ENCODE measurements around the gene CNIH4.
"Not testable (repeated sequence)": the region's sequence is repeated elsewhere in the genome, so short reads cannot be mapped to it uniquely, and the experiment has no call there.

Gene CNIH4

DNA sequence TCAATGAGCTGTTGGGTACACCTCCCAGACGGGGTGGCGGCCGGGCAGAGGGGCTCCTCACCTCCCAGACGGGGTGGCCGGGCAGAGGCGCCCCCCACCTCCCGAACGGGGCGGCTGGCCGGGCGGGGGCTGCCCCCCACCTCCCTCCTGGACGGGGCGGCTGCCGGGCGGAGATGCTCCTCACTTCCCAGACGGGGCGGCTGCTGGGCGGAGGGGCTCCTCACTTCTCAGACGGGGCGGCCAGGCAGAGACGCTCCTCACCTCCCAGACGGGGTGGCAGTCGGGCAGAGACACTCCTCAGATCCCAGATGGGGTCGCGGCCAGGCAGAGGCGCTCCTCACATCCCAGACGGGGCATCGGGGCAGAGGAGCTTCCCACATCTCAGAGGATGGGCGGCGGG, 7.0 kb upstream of the CNIH4 start:
- not testable (repeated sequence) for DNase-seq (ENCODE audit: low spot score)

GRCh38 chr1:224352436-224353085, 4.1 kb upstream of the CNIH4 start:
- DNase-seq (ENCODE audit: low spot score): not testable (repeated sequence)

DNA sequence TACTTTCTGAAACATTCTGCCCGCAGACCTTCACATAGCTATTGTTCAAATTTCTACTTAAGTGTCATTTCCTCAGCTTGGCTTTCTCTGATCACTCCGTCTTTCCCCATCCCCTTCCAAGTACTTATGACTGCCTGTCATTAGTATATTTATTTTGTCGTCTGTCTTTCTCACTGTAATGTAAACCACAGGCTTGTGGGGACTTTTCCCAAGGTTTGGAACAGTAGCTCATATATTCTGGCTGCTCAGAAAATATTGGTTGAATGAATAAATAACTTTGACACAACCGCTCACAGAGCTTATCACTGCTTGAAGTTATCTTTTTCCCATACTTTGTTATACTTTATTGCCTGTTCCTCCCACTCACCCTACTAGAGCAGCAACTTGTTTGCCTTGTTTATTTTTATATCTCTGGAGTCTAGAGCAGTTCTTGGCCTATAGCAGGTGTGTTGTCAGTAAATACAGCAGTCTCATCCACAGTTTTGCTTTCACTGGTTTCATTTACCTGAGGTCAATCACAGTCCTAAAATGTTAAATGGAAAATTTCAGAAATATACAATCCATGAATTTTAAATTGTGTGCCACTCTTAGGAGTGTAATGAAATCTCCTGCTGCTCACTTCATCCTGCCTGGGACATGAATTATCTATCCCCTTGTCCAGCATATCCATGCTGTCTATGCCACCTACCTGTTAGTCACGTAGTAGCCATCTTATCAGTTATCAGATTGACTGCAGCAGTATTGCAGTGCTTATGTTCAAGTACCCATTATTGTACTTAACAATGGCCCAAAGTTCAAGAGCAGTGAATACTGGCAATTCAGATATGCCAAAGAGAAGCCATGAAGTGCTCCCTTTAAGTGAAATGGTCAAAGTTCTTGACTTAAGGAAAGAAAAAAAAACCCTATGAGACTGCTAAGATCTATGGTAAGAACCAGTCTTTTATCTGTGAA, 2.4 kb upstream of the CNIH4 start:
- DNase-seq (ENCODE audit: low spot score): no peak

DNA sequence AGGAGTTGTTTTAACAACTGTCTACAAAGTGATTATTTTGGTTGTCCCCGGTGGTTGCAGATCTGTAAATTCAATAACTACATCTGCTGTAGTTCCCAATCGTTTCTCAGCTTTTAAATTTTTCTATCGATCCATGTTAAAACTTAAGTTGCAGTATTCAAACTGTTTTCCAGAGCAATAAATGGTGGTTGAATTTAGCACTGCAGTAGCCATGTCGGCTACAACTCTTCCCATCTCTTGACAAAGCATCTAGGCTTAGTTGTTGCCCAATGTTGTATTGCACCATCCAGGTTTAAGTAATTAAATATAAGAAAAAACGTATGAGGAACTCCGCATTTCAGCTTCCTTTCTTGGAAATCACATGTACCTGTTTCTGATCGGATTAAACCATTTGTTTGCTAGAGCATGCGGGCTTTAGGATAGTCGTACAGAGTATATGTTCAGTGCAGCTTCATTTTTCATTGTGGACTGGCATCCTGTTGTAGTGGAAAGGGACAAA, 996 bp downstream of the CNIH4 start:
- DNase-seq (ENCODE audit: low spot score): peak; percentile 49

DNA sequence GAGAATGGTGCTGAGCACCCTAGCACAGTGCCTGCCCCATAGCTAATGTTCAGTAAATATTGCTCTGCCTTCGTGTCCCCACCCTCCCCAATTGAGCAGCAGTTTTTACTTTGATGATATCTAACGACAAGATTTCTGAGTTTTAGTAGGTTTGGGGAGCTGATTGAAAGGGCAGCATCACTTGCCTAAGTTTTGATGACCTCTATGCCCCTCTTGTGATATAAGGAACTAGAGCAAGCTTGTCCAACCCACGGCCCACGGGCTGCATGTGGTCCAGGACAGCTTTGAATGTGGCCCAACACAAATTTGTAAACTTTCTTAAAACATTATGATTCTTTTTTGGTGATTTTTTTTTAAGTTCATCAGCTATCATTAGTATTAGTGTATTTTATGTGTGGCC, 1.6 kb downstream of the CNIH4 start:
- DNase-seq (ENCODE audit: low spot score): no peak

GRCh38 chr1:224359207-224359606, 2.5 kb downstream of the CNIH4 start:
- no peak for DNase-seq (ENCODE audit: low spot score)

GRCh38 chr1:224368409-224368808, 11.7 kb downstream of the CNIH4 start:
- DNase-seq (ENCODE audit: low spot score): no peak

GRCh38 chr1:224373008-224373590, 16.4 kb downstream of the CNIH4 start:
- no peak for DNase-seq (ENCODE audit: low spot score)

DNA sequence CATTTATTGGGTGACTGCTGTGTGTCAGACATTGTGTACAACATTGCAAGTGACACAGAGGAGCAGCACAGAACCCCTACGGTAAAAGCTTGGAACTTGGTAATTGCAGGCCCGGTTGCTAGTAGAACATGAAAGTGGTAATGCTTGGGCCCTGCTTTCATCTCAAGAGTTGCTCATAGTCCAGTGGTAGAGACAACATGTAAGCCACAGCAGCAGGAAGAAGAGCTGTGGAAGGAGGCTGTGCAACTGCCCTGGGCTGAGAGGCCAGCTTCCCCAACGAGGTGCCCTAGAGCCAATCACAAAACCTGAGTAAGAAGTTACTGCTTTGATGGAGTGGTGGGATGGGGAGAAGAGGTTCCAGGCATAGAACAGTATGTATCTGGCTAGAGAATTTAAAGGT, 18.4 kb downstream of the CNIH4 start:
- DNase-seq (ENCODE audit: low spot score): no peak

GRCh38 chr1:224377676-224378006, 21.0 kb downstream of the CNIH4 start:
- DNase-seq (ENCODE audit: low spot score): peak; percentile 52

DNA sequence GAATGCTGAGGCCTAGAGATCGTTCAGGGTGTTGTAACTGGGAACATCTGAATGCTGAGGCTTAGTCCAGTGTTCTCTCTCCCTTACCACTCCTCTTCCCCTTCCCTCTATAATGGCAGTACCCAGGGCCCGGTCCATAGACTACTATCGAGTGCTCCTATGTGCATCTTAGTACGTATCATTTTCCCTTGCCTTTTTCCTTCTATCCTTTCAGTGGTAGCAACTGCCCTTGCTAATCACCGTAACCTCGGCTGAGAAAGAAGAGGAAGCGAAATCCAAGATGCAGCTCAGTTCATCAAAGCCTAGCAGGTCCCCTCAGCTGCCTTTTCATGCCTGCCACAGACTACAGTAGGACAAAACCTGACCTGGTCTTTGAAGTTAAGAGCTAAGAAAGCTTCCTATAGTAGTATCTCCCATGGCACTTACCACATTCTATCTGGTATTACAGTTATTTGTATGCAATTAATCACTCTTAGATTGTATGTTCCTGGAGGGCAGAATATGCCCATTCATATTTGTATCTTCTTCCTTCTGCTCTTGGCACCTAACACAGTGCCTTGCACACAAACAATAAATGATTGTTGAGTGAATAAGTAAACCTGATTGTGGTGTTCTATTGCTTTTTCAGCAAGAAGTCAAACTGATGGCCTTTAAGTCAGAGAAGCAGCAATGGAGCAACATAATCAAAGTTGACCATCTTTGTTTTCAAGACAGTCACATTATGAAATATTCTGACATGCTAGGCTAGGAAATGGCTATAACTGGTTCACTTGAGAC, 22.4 kb downstream of the CNIH4 start:
- DNase-seq (ENCODE audit: low spot score): no peak

GRCh38 chr1:224380003-224380402, 23.3 kb downstream of the CNIH4 start:
- DNase-seq (ENCODE audit: low spot score): no peak

- no peak for DNase-seq (ENCODE audit: low spot score)
Observed at GRCh38 chr1:224381880-224382548, 25.3 kb downstream of the CNIH4 start.

- DNase-seq (ENCODE audit: low spot score): no peak
Observed at GRCh38 chr1:224383218-224383617, 26.5 kb downstream of the CNIH4 start.

- no peak for DNase-seq (ENCODE audit: low spot score)
Observed at GRCh38 chr1:224387302-224387912, 30.7 kb downstream of the CNIH4 start.

DNA sequence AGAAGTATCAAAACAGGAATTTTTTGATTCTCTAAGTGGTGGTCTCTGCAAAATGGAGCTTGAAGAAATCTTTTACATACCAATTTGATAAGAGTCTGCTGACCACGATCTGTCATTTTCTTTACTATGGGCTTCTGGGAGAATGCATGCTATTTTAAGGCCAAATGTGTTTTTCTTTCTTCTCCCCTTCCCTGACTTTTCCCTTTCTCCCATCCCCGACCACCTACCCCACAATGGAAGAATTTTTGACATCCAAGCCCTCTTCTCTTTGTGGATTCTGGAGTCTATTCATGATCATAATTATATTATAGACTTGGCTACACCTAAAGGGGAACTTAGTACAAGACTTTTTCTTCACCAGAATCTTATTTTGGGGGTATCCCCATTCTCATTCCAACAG, 31.3 kb downstream of the CNIH4 start:
- no peak for DNase-seq (ENCODE audit: low spot score)

GRCh38 chr1:224390517-224390916, 33.8 kb downstream of the CNIH4 start:
- DNase-seq (ENCODE audit: low spot score): no peak

DNA sequence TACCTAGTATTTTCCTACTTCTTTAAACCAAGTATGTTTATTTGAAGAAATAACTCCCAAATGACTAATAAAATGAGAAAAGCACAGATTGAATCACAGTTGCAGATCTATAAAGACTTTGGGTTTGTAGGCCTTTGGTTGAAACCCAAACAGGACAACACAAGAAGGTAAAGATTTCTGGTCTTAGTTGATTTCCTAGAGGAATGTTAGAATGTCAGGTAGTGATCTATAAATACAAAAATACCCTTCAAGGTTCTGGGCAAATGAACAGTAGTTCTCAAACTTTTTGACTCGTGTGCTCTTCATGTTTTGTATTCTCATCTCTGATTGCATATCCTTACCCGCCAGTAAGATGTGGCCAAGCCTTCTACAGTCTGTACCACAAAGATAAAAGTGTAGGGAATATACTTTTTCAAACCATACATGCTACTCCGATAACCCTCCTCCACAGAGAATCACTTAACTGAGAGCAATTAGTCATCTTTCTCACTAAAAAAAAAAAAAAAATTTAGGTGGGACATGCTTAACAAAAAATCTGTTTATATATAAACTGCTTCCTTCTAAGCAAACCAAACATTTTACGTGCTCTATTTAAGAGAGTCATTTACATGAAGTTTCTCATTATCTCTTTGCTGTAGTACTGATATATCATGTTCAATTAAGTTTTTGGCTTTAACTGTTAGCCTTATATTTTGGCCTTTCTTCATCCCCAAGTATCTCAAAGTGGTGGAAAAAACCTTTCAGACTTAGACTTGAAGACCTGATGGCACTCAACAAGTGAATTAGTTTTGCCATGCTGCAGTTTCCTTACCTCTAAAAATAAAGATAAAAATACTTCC, 36.0 kb downstream of the CNIH4 start:
- DNase-seq (ENCODE audit: low spot score): peak; percentile 6

GRCh38 chr1:224393294-224393693, 36.6 kb downstream of the CNIH4 start:
- no peak for DNase-seq (ENCODE audit: low spot score)

- DNase-seq (ENCODE audit: low spot score): no peak
Observed at GRCh38 chr1:224399887-224400286, 43.2 kb downstream of the CNIH4 start.

Measured in AG08396 (cell line).